ENCODE results near the gene ATP11A.

The ATP11A gene

GRCh38 chr13:112716841-112717520 is 27.1 kb downstream of the ATP11A start:
- TF ChIP-seq CTCF (IDR thresholded peaks at IDR 0.05): no peak

- TF ChIP-seq CTCF (IDR thresholded peaks at IDR 0.05): no peak
These were observed 28.5 kb downstream of the ATP11A start for GRCh38 chr13:112718318-112718717.

GRCh38 chr13:112719016-112719415 is 29.2 kb downstream of the ATP11A start:
- TF ChIP-seq CTCF (IDR thresholded peaks at IDR 0.05): no peak

- no peak for TF ChIP-seq CTCF (IDR thresholded peaks at IDR 0.05)
These were observed 29.7 kb downstream of the ATP11A start for GRCh38 chr13:112719556-112719955.

GRCh38 chr13:112720251-112720650 is 30.4 kb downstream of the ATP11A start:
- TF ChIP-seq CTCF (IDR thresholded peaks at IDR 0.05): no peak

- TF ChIP-seq CTCF (IDR thresholded peaks at IDR 0.05): no peak
These were observed 31.0 kb downstream of the ATP11A start for GRCh38 chr13:112720814-112721197.

- no peak for TF ChIP-seq CTCF (IDR thresholded peaks at IDR 0.05)
These were observed 31.6 kb downstream of the ATP11A start for GRCh38 chr13:112721198-112722104.
